ENCODE data around the gene CACNA2D4. TPM values are rescaled to one million over a fixed set of nuclear protein-coding genes. Genes with fewer than 3 reads are reported as not detected.
A peak's percentile ranks its signal among the peaks of the same experiment; 100 is the strongest.

Gene CACNA2D4
- total and polyA plus RNA-seq, 8 donors, result 0.60 to 3.1 (median 2.0) TPM

- no peak for DNase-seq
- no peak for TF ChIP-seq CTCF (IDR thresholded peaks at IDR 0.05)
- 90 to 94% methylated on average over 1 of the region's 1 CpG for WGBS, 2 donors
- Histone ChIP-seq H3K27me3 (no peaks in the 10 kb centered on the region), H3K27ac (no peak overlapping the region), H3K4me3 (no peak overlapping the region), H3K4me1 (peaks cover 0 to 17% (median 5%) of the 10 kb centered on the region in 3 donors), H3K36me3 (no peaks in the 10 kb centered on the region), H3K9me3 (no peaks in the 10 kb centered on the region)
- FAIRE-seq, result no peak
- no peak for ATAC-seq
- intact Hi-C loops (cut with DNase I), result no loop called here
Measured at GRCh38 chr12:1768615-1769014, 149.8 kb downstream of the CACNA2D4 start.

GRCh38 chr12:1767407-1768090 is 150.9 kb downstream of the CACNA2D4 start:
- FAIRE-seq (no peak), DNase-seq (no peak), ATAC-seq (peak in 1 of 4 donors; percentile 30)
- no peaks in the 10 kb centered on the region for H3K9me3 ChIP-seq
- no peaks in the 10 kb centered on the region for H3K27me3 ChIP-seq
- H3K4me3 ChIP-seq, result no peak overlapping the region
- no peak overlapping the region for H3K27ac ChIP-seq
- H3K36me3 ChIP-seq, result no peaks in the 10 kb centered on the region
- peaks cover 0 to 17% (median 5%) of the 10 kb centered on the region in 3 donors for H3K4me1 ChIP-seq
- WGBS, 2 donors, result 65 to 71% methylated on average over 1 of the region's 1 CpG
- no peak for TF ChIP-seq CTCF (IDR thresholded peaks at IDR 0.05)
- intact Hi-C loops (cut with DNase I), result no loop called here

- no peak for ATAC-seq
- peaks cover 0 to 17% (median 5%) of the 10 kb centered on the region in 3 donors for H3K4me1 ChIP-seq
- no peak for TF ChIP-seq CTCF (IDR thresholded peaks at IDR 0.05)
- WGBS, 2 donors, result 43 to 57% methylated on average over 1 of the region's 1 CpG
- no peaks in the 10 kb centered on the region for H3K27me3 ChIP-seq
- no peak for FAIRE-seq
- H3K27ac ChIP-seq, result no peak overlapping the region
- H3K9me3 ChIP-seq, result no peaks in the 10 kb centered on the region
- intact Hi-C loops (cut with DNase I), result no loop called here
- no peaks in the 10 kb centered on the region for H3K36me3 ChIP-seq
- DNase-seq, result no peak
- H3K4me3 ChIP-seq, result no peak overlapping the region
Measured at GRCh38 chr12:1766110-1766509, 152.3 kb downstream of the CACNA2D4 start.

- Histone ChIP-seq H3K9me3 (no peaks in the 10 kb centered on the region), H3K36me3 (no peaks in the 10 kb centered on the region), H3K27me3 (no peaks in the 10 kb centered on the region), H3K4me3 (no peak overlapping the region), H3K4me1 (peaks cover 0 to 24% (median 5%) of the 10 kb centered on the region in 3 donors), H3K27ac (no peak overlapping the region)
- DNase-seq, result no peak
- no peak for TF ChIP-seq CTCF (IDR thresholded peaks at IDR 0.05)
- no peak for ATAC-seq
- FAIRE-seq, result no peak
- intact Hi-C loops (cut with DNase I), result no loop called here
- 95% methylated on average over 2 of the region's 2 CpGs for WGBS, 2 donors
Measured at GRCh38 chr12:1763153-1763552, 155.3 kb downstream of the CACNA2D4 start.

GRCh38 chr12:1761857-1762256 is 156.6 kb downstream of the CACNA2D4 start:
- FAIRE-seq (no peak), ATAC-seq (no peak), DNase-seq (no peak)
- no peak overlapping the region for H3K4me3 ChIP-seq
- no peaks in the 10 kb centered on the region for H3K27me3 ChIP-seq
- no peaks in the 10 kb centered on the region for H3K9me3 ChIP-seq
- H3K27ac ChIP-seq, result no peak overlapping the region
- TF ChIP-seq CTCF (IDR thresholded peaks at IDR 0.05), result no peak
- 80 to 81% methylated on average over 3 of the region's 3 CpGs for WGBS, 2 donors
- intact Hi-C loops (cut with DNase I), result no loop called here
- no peaks in the 10 kb centered on the region for H3K36me3 ChIP-seq
- peaks cover 0 to 15% (median 5%) of the 10 kb centered on the region in 3 donors for H3K4me1 ChIP-seq
